SKM-1 (cell line): ENCODE measurements around the gene SLIT3.

Source experiments
- DNase-seq: peaks from one replicate; lab custom pipeline; 2025; ENCODE audit not compliant: unreplicated experiment; lab: John Stamatoyannopoulos, UW

SLIT3 gene

DNA sequence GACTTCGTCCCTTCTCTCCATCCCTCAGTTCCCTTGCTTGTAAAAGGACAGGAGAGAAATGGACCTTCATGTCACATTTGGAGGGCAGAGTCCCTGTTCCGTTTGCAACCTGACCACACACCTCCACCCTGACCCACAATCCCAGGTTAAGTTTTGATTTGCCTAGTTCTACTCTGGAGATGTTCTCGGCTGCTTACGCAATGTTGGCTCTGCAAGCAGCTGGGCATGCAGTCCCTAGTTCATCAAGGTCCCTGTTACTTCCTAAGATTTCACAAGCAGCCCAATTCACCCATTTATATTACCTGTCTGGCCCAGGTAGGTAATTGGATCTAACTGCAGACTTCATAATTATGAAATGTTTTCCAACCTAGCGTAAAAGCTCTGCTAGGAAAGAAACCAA lies 28.8 kb downstream of the SLIT3 start:
- no peak for DNase-seq

DNA sequence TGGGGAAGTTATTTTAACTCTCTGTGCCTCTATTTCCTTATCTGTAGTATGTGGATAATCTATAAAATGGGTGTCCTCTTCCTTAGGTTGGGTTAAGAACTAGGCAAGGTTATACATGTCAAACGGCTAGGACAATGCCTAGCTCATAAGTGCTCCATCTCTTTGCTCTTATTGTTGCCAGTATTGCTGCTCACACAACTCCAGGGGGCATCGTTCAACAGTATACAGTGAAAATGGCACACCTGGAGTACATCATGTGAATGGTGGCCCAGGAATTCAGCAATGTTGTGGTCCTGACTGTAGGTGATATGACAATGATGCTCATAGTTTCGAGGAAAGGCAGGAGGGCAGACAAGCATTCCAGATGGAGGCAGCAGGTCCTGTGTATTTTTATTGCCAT lies 30.1 kb downstream of the SLIT3 start:
- DNase-seq = no peak

DNA sequence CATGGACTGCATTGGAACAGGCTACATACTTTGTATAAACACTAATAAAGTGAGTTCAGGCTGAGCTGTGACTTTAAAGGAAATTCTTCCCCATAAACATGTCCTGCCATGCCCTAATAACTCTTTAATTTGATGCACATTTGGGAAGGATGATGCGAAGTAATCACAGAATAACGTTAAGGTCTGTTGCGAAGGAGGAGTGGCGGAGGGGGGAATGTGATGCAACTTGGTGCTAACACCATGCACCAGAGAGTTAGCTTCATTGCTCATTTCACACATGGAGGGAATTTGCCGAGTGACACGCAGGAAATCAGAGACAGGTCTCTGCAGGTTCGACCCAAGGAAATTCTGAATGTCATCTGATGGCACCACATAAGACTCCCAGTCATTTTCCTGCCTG lies 32.9 kb downstream of the SLIT3 start:
- DNase-seq = no peak

DNA sequence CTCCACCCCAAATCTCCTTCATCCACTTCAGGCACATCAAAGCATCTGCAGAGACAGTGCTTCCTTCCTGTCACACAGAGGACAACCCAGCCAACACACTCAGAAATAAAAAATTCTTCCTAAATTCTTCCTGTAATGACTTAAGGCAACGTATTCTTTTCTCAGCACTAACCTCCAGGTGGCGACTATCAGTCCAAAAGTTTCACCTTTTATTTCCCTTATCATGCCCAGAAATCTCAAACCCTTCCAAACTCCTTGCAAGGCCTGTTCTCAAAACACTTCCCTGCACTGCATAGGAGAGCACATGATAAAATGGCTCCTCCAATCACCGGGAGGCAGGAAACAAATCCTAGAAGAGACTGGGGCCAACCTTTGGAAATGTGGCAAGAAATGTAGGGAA lies 35.1 kb downstream of the SLIT3 start:
- DNase-seq = no peak

DNA sequence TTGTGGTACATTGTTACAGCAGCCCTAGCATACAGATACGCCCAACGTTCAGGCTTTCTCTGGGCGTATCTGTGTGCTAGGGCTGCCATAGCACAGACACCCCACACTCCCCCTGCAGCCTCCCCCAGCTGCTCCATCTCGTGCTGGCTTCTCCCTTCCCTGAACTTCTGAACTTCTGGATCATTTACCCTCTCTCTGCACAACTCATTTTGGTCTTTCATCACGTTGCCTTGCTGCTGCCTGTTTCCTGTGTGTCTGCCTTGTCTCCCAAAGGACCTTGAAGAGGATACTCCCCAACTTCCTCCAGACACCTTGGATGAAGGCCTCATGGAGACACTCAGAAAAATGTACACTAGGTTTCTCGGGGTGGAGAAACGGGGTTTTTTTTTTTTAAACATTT lies 37.3 kb downstream of the SLIT3 start:
- no peak for DNase-seq

DNA sequence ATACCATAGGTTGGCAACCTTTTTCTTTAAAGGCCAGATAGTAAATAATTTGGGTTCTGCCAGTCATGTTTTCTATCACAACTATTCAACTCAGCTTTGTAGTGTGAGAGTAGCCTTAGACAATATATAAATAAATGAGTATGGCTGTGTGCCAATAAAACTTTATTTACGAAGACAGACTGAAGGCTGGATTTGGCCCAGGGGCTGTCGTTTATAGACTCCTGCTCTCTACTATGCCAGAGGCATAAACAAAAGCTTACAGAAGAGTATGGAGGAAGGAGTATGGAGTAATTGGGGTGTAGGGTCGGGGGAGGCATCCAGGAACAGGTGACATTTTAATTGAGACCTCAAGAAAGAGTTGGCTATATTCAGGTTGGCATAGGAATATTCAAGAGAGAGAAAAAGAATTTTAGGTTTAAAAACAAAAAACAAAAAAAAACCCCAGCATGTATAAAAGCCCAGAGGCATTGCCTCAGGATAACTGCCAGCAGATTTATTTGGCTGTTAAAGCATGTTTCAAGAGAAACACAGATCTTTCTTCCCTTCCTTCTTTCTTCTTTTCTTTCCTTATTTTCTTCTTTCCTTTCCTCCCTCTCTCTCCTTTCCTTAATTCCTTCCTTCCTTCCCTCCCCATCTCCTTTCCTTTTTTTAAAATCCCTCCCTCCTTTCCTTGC lies 39.9 kb downstream of the SLIT3 start:
- no peak for DNase-seq

DNA sequence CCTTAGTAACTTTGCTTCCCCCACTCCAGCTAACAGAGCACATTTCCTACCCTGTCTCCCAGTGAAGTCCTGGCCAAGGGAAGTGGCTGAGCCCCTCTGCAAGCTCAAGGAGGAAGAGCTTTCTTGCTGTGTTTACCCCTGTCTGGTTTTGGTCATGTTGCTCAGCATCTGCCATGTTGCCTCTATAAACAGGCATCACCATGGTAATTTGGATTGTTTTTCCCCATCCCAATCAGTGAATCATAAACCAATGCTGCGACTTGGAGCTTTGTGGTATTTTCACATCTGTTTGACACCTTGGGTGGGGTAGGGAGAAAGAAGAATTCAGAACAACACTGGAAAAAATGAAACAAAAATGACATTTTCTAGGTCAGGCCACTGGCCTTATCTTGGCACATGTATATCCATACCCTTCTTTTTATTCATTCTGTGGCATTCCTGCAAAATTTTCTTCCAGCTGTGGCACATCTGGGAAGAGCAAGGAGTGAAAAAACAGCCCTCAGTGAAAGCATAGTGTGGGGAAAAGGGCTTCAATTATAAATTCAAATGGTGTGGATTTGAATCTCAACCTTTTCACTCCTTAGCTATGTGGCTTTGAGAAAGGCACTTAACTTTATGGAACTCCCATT lies 42.5 kb downstream of the SLIT3 start:
- no peak for DNase-seq

DNA sequence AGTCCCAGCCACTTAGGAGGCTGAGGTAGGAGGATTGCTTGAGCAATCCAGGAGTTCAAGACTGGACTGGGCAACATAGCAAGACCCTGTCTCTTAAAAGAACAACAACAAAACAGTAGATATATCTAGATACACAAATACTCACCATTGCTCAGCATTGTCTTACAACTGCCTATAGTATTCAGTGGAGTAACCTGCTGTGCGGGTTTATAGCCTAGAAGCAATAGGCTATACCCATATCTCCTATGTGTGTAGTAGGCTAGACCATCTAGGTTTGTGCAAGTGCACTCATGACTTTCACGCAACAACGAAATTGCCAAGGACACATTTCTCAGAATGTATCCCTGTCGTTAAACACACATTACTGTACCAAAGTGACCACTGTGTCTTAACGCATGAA lies 44.7 kb downstream of the SLIT3 start:
- no peak for DNase-seq

DNA sequence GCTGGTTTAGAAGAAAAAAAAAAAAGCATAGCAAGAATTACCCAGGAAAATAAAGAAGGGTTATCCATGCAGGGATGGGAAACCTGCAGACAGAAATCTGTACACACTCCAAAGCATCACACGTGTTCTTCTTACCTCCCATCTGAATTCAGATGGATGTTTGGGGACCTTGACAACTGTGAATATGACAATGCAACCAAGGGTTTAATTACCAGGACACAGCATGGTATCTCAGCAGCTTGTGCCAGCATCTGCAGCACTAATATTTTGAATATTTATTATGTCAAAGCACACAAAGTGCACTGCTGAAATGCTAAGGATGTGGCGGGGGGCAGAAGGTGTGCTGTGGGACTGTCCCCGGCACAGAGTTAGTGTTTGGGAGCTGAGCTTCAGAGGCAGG lies 47.9 kb downstream of the SLIT3 start:
- DNase-seq = no peak

DNA sequence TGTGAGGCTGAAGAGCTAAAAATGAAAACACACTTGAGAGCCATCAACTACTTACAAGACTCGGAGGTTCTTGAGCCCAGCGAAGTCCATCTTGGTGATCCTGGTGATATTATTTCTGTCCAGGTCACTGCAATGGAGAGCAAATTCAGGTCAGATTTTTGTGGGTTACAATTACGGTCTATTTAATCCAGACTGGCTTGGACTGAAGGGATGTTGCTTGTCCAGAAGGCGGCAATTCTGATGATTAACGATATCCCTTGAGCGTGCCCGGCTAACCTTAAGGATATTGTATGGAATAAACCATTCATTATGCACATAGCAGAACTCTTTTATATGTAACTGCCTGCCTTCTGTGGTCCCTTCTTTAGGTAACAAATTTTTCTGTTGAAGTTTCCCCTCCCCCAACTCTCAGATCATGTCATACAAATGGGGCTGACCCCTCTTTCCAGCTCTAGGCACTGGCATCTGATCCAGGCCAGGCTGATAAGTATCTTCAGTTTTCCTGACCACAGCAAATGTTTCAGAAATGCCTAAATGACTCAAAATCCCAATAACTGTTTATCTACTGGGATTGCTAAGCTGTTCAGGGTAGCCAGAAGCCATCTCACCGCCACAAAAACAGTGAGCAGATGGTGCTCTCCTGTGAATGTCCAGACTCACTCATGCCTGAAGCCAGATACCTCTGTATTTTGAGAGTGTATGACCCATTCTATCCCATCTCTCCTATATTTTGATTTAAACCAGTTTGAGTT lies 49.4 kb downstream of the SLIT3 start:
- DNase-seq = no peak

DNA sequence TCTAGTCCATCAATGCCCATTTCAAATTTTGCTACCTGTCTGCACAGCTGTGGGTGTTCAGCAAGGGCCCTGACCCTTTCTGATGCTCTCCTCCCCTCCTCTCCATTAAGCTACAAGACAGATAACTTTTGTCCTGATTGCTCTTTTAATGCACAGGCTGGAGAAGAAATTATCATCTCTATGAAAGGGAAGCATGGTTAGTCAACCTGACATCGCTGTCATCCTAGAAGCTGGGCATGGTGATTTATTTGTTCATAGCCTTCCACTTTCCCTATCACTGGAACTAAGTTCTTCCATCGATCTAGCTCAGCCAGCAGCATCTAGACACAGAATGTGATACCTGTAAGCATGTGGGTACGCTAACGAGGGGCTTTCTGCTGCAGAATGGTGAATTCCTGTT lies 50.1 kb downstream of the SLIT3 start:
- no peak for DNase-seq

DNA sequence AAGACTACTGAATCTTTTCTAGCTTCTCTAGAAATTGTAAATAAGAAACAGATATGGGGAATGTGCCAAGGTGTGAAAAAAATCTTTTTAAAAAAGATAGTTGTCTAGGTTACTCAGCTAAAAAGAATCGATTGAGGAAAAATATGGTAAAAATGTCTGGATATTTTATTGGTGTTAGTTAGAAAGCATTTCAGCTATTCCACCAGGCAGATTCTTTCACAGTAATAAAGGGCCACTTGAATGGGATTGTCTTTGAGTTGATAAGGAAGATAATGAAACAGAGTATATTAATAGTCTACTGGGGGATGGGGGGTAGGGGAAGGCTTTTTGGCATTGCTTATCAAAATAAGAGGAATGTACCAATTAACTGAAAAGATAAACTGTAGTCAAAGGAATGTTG lies 51.9 kb downstream of the SLIT3 start:
- no peak for DNase-seq

DNA sequence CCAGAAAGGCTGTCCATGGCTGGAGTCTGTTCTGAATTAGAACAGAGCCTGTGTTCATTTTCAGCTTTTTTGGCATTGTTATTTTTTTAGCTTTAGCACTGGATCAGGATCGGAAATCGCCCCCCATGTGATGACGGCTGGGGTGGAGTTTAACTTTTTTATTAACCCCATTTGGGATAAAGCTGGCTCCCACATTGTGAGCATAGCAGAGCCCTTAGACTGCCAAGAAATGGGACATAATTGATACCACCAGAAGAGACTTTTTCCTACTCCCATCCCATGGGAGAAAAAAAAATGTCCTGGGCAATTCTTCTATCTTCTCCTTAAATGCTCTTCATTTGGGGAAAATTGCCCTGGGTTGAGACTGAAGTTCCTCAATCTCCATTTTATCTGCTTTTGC lies 52.4 kb downstream of the SLIT3 start:
- DNase-seq = no peak

DNA sequence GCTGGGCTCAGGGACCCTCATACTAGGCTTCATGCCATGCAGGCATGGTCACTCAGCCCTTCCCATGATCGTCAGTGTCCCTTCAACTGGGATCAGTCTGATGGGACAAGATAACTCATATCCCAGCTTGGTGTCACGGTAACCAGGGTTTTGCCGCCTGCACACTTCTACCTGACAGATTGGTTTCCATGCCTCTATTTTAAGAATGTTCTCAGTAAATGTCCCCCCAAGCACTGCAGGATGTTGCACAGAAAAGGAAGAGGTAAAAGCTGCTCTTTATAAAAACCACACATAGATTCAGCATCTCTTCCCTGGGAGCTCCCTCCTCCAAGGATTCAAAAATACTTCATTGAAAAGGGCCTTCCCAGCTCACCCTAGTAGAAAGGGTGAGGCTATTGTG lies 56.1 kb downstream of the SLIT3 start:
- DNase-seq = no peak

DNA sequence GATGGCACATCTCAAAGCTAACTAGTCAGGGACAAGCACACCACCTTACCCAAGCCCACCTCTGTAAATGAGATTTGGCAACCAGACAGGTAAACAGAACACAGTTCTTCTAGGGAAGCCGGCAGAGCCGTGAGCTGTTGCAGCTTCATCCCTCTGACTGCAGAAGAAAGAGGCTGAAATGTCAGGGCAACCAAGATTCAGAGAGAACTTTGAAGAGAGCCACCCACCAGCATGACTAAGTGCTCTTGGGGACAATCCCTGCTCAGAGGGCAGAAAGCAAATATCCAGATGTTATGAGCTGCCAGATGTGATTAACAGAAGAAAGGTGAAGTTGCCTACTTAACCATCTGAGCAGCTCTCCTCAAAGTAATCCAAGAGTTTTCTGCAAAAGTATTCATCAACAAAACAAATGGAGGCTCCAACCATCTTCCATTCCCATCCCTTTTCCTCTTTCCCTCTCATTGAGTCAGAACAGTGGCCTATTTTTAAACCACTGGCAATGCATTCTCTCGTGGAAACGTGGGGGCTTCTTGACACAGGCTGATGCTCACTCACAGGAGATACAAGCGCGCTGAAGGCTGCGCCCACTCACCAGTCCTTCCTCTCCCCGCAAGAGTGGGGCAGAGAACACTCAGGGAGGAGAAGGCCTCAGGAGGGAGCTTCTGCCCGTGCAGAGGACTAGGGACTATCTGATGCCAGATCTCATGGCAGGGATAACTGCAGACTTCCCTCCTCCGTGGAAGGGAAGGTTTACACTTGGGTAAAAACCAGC lies 57.1 kb downstream of the SLIT3 start:
- DNase-seq = no peak

DNA sequence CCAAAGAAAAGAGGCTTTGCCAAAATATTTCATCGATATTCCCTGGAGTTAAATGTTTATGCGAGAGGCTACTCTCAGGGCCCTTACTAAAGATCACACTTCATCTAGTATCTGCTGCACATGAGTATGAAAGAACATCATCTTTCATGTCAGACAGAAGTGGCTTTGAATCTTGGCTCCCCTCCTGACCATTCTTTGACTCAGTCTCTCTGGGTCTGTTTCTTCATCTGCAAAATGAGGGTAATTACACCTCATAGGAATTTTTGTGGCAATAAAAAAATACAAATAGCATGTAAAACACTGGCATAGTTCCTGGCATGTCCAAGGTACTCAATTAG lies 58.1 kb downstream of the SLIT3 start:
- no peak for DNase-seq

DNA sequence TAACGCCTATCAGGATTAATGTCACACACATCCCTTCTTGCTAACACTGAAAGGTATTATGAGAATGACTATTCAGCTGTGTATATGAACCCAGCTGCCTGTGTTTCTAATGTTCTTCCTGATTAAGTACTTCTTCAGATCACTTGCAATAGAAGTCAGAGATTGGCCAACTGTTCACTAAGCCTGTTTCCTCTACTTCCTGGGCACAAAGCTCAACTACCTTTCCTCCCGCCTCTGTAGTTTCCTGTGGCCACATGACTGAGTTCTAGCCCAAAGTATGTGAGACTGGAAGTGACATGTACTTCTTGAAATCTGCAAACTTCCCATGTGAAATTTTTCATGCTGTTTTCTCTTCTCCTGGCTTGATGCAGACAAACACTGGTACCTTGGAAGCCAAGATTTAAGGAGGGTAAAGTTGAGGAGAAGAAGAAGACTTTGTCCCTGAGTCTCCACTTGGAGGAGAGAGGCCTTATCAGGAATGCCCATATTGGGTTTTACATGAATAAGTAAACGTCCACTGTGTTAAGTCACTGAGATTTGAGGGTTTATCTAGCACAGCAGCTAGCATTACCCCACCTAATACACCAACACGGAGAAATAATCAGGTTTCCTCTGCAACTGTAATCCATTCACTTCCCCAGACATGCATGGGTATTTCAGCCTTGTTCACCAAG lies 58.6 kb downstream of the SLIT3 start:
- peak; percentile 3 for DNase-seq

DNA sequence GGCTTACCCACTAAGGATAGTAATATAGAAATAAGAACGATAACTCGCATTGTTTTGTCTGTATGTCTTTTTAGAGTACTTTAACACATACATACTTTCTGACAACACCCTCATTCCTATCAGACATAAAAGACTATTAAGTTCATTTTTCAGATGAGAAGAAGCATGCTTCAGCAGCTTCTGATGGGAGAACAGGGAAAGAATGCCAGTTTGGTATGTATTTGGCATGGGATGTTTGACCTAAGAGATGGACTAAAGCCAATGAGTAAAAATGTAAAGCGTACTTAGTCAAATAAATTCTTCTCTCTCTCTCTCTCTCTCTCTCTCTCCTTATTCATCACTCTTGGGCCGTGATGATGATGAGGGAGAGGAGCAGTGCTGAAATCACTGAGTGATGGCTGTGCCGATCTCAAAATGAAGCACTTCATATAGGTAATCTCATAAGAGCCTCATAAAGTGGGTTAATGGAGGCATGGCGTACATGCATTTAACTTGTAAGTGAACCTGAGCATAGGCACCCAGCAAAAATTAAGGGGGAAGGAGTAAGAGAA lies 71.5 kb downstream of the SLIT3 start:
- DNase-seq = no peak

DNA sequence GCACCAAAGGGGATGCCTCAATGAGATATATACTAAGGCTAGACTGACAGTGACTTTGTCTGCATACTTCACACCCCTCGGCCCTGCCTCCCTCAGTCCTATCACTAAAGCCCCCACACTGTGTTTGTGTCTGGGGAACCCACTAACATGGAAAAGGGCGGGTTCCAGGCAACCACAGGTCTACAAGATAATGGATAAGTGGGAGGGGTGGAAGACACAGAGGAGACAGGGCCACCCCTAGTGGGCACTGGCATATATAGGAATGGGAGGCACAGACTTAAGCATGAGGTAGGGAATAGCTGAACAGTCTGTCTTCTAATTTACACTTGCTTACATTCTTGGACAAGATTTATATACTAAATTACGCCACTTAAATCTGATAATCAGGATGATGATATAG lies 74.0 kb downstream of the SLIT3 start:
- no peak for DNase-seq

DNA sequence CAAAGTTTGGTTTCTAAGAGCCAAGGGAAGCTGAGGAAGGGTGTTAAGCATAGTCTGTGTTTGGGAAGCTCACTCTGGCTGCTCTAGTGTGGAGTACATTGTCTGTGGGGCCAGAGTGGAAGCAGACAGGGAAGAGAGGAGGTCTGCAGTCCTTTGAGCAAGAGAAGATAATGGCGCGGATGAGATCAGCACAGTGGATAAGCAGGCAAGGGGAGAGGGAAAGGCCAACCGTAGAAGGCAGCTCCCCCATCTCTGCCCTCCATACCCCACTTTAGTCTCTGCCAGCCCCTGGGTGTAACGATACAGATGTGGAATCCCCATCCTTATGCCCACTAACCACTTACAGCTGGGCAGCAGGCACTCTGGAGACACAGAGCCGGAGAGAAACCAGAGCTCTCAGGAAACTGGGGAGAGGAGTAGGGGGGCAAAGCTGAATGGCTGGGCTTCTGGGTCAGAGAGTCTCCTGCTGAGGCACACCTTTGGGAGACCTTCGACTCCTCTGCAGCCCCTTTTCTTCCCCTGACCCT lies 75.0 kb downstream of the SLIT3 start:
- no peak for DNase-seq

DNA sequence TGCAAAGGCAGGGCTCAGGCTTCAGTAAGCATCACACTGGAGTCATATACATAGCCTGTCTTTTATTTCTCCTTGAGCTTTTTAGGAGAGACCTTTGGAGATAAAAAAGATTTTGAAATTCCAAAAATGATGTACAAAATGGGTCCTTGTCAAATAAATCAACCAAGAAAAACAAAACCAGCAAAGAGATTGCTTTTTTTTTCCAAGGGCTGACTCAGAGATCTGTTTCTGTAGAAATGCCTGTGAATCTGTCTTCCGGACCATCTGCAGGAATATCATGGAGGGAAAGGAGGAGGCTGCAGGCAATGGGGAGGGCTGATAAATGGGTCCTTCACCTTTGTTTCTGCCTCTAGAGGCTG lies 77.4 kb downstream of the SLIT3 start:
- no peak for DNase-seq
